Astrocyte (in vitro differentiated cells and primary cell): ENCODE data around the gene CALML5. TPM values are rescaled to one million over a fixed set of nuclear protein-coding genes. Genes with fewer than 3 reads are reported as not detected.

Experiments used
- DNase-seq: peaks from one replicate; pipeline ENCODE4 v3.0.0-alpha.2; 2010; ENCODE audit warnings: low read depth
- FAIRE-seq: peaks from 2 replicates; lab custom pipeline; 2011; peaks lifted over from hg19 to GRCh38; lab: Jason Lieb, UNC
- H2AFZ ChIP-seq: 2 replicates; pipeline ENCODE4 v1.6.0; 2012; ENCODE audit warnings: low read depth, low read length, inconsistent platforms
- H3K27ac ChIP-seq: 2 replicates; pipeline ENCODE4 v1.5.1; 2011; ENCODE audit warnings: low read depth, low read length, inconsistent platforms
- H3K27me3 ChIP-seq: 2 replicates; pipeline ENCODE4 v1.6.0; 2011; ENCODE audit warnings: low read length, inconsistent platforms; ENCODE audit not compliant: insufficient read depth
- H3K36me3 ChIP-seq: 2 replicates; pipeline ENCODE4 v1.5.1; 2011; ENCODE audit warnings: low read length, inconsistent platforms; ENCODE audit not compliant: insufficient read depth
- H3K4me1 ChIP-seq: 2 replicates; pipeline ENCODE4 v1.5.1; 2011; ENCODE audit warnings: low read length, inconsistent platforms; ENCODE audit not compliant: insufficient read depth
- H3K4me2 ChIP-seq: 2 replicates; pipeline ENCODE4 v1.6.0; 2012; ENCODE audit warnings: low read length, inconsistent platforms
- H3K4me3 ChIP-seq: 2 replicates; pipeline ENCODE4 v1.5.1; 2011; ENCODE audit warnings: low read depth, mild to moderate bottlenecking, low read length, inconsistent platforms; ENCODE audit not compliant: insufficient read depth
- H3K79me2 ChIP-seq: 2 replicates; pipeline ENCODE4 v1.6.0; 2012; ENCODE audit warnings: mild to moderate bottlenecking, low read length, inconsistent platforms; ENCODE audit not compliant: insufficient read depth
- H3K9ac ChIP-seq: 2 replicates; pipeline ENCODE4 v1.6.0; 2012; ENCODE audit warnings: mild to moderate bottlenecking, low read length, inconsistent platforms
- H3K9me3 ChIP-seq: 2 replicates; pipeline ENCODE4 v1.5.1; 2012; ENCODE audit warnings: low read depth, mild to moderate bottlenecking, low read length, inconsistent platforms; ENCODE audit not compliant: insufficient read depth
- H4K20me1 ChIP-seq: 2 replicates; pipeline ENCODE4 v1.6.0; 2012; ENCODE audit warnings: low read length, inconsistent platforms; ENCODE audit not compliant: insufficient read depth
- H3K27ac Mint-ChIP-seq: one replicate; pipeline ENCODE4 v1.8.0; 2021; ENCODE audit warnings: mild to moderate bottlenecking, mixed read lengths; ENCODE audit not compliant: unreplicated experiment
- H3K27me3 Mint-ChIP-seq: one replicate; pipeline ENCODE4 v1.8.0; 2021; ENCODE audit warnings: low read depth, mixed read lengths; ENCODE audit not compliant: unreplicated experiment
- H3K36me3 Mint-ChIP-seq: one replicate; pipeline ENCODE4 v1.8.0; 2021; ENCODE audit warnings: low read depth, mixed read lengths; ENCODE audit not compliant: unreplicated experiment
- H3K4me1 Mint-ChIP-seq: one replicate; pipeline ENCODE4 v1.8.0; 2021; ENCODE audit warnings: low read depth, mixed read lengths; ENCODE audit not compliant: unreplicated experiment
- H3K4me3 Mint-ChIP-seq: one replicate; pipeline ENCODE4 v1.8.0; 2021; ENCODE audit warnings: mild to moderate bottlenecking, moderate library complexity, mixed read lengths; ENCODE audit not compliant: unreplicated experiment
- H3K9me3 Mint-ChIP-seq: one replicate; pipeline ENCODE4 v1.8.0; 2021; ENCODE audit warnings: mild to moderate bottlenecking, mixed read lengths; ENCODE audit not compliant: unreplicated experiment
- CTCF ChIP-seq: IDR thresholded peaks from 2 replicates; pipeline ENCODE4 v1.5.1; 2011; ENCODE audit warnings: low read depth, mild to moderate bottlenecking, inconsistent platforms, low read length, moderate library complexity; ENCODE audit not compliant: insufficient read depth
- EZH2 ChIP-seq: IDR thresholded peaks from 2 replicates; pipeline ENCODE4 v1.6.1; 2012; ENCODE audit warnings: mild to moderate bottlenecking, low read length, inconsistent platforms; ENCODE audit not compliant: insufficient read depth
- total RNA-seq: library from RNA; stranded (reverse); gene quantifications from 2 replicates; pipeline ENCODE4 v1.2.1, GENCODE V29; 2021

The CALML5 gene
- total RNA-seq, 1 donor from 2014 or later = not detected

GRCh38 chr10:5508786-5509185 is 9.4 kb upstream of the CALML5 start:
- no peak overlapping the region for H3K27ac Mint-ChIP-seq
- no peaks in the 10 kb centered on the region for H3K36me3 ChIP-seq
- no peak overlapping the region for H2AFZ ChIP-seq
- no peak overlapping the region for H3K9ac ChIP-seq
- DNase-seq (no peak), FAIRE-seq (no peak)
- peaks cover 12% of the 10 kb centered on the region for H3K27me3 ChIP-seq
- H3K27ac ChIP-seq = no peak overlapping the region
- H3K79me2 ChIP-seq = no peaks in the 10 kb centered on the region
- no peaks in the 10 kb centered on the region for H3K36me3 Mint-ChIP-seq
- TF ChIP-seq EZH2 = no peak
- H3K4me1 Mint-ChIP-seq = no peaks in the 10 kb centered on the region
- H3K27me3 Mint-ChIP-seq = peaks cover 59% of the 10 kb centered on the region
- no peaks in the 10 kb centered on the region for H3K4me1 ChIP-seq
- H3K4me3 Mint-ChIP-seq = no peak overlapping the region
- H4K20me1 ChIP-seq = no peaks in the 10 kb centered on the region
- no peak overlapping the region for H3K4me2 ChIP-seq
- H3K9me3 ChIP-seq = no peaks in the 10 kb centered on the region
- H3K9me3 Mint-ChIP-seq = no peaks in the 10 kb centered on the region
- no peak overlapping the region for H3K4me3 ChIP-seq

- Histone ChIP-seq H3K36me3 (no peaks in the 10 kb centered on the region), H3K4me1 (no peaks in the 10 kb centered on the region), H3K4me3 (no peak overlapping the region), H3K4me2 (no peak overlapping the region), H2AFZ (no peak overlapping the region), H3K27ac (no peak overlapping the region), H4K20me1 (no peaks in the 10 kb centered on the region), H3K27me3 (peaks cover 10% of the 10 kb centered on the region), H3K79me2 (no peaks in the 10 kb centered on the region), H3K9me3 (no peaks in the 10 kb centered on the region), H3K9ac (no peak overlapping the region)
- H3K36me3 Mint-ChIP-seq = no peaks in the 10 kb centered on the region
- H3K9me3 Mint-ChIP-seq = no peaks in the 10 kb centered on the region
- H3K27me3 Mint-ChIP-seq = peaks cover 58% of the 10 kb centered on the region
- TF ChIP-seq EZH2 (no peak), CTCF (no peak)
- DNase-seq = no peak
- no peak overlapping the region for H3K4me3 Mint-ChIP-seq
- no peaks in the 10 kb centered on the region for H3K4me1 Mint-ChIP-seq
- FAIRE-seq = no peak
- H3K27ac Mint-ChIP-seq = no peak overlapping the region
Measured at GRCh38 chr10:5508161-5508604, 8.8 kb upstream of the CALML5 start.

GRCh38 chr10:5507649-5508131 is 8.3 kb upstream of the CALML5 start:
- FAIRE-seq (no peak), DNase-seq (no peak)
- Histone ChIP-seq H4K20me1 (no peaks in the 10 kb centered on the region), H2AFZ (no peak overlapping the region), H3K4me3 (no peak overlapping the region), H3K36me3 (no peaks in the 10 kb centered on the region), H3K9ac (no peak overlapping the region), H3K27me3 (peaks cover 6% of the 10 kb centered on the region), H3K4me1 (no peaks in the 10 kb centered on the region), H3K79me2 (no peaks in the 10 kb centered on the region), H3K9me3 (no peaks in the 10 kb centered on the region), H3K27ac (no peak overlapping the region), H3K4me2 (no peak overlapping the region)
- Mint-ChIP-seq H3K27me3 (peaks cover 58% of the 10 kb centered on the region), H3K27ac (no peak overlapping the region), H3K36me3 (no peaks in the 10 kb centered on the region), H3K4me1 (no peaks in the 10 kb centered on the region), H3K4me3 (no peak overlapping the region), H3K9me3 (no peaks in the 10 kb centered on the region)
- TF ChIP-seq EZH2 = no peak
- no peak for TF ChIP-seq CTCF
